Astrocyte of the hippocampus (primary cell): ENCODE data around the gene TLNRD1.

Experiments used
- DNase-seq: peaks from one replicate; pipeline ENCODE4 v3.0.0; 2011; ENCODE audit warnings: low read depth, low spot score

TLNRD1 gene

DNA sequence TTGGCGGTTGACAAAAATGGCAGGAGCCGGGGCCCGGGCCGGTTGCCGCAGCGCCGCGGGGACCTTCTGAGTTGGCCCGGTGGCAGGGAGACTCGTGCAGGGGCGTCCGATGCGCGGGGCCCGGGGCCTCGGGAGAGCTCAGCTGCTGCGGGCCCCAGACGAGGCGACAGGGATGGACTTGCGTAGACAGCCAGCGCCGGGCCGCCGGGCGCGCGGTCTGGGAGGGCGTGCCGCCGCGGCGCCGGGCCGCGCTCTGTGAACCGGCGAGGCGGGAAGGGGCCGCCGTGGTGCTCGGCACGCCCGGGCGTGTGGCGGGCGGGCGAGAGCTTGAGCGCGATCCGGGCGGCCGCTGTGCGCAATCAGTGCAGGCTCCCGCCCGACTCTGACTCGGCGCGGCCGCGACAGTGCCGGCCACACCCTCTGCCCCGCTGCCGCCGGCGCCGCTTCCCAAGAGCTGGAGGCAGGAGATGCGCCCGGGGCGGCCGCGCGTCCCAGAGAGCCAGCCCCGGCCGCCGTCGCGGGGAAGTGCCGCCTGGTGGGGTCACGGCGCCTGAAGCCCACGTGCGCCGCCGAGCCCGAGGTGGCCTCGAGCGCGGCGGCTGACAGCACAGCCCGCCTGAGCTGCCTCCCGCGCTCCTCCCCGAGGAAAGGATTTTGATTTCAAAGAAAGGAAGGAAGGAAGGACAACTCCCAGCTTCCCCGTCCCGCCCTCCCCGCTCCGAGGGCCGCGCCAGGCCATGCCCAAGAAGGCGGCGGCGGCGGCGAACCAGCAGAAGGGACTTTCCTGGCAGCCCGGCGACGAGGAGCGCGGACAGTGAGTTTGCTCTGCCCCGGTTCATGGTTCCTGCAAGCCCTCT is 657 bp downstream of the TLNRD1 start:
- DNase-seq, result peak; percentile 76

DNA sequence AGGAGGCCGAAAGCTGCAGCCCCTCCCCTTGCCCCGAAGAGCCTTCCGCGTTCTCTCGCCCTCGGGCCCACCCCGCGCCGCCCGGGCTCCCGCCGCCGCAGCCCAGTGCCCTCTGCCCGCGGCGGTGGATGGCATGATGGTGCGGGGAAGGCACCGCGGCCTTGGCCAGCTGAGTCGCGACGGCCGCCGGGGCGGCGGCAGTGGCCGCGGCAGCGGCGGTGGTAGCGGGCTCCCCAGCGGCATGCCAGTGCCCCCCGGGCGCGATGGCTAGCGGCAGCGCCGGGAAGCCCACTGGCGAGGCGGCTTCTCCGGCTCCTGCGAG is 1.2 kb downstream of the TLNRD1 start:
- peak; percentile 68 for DNase-seq

DNA sequence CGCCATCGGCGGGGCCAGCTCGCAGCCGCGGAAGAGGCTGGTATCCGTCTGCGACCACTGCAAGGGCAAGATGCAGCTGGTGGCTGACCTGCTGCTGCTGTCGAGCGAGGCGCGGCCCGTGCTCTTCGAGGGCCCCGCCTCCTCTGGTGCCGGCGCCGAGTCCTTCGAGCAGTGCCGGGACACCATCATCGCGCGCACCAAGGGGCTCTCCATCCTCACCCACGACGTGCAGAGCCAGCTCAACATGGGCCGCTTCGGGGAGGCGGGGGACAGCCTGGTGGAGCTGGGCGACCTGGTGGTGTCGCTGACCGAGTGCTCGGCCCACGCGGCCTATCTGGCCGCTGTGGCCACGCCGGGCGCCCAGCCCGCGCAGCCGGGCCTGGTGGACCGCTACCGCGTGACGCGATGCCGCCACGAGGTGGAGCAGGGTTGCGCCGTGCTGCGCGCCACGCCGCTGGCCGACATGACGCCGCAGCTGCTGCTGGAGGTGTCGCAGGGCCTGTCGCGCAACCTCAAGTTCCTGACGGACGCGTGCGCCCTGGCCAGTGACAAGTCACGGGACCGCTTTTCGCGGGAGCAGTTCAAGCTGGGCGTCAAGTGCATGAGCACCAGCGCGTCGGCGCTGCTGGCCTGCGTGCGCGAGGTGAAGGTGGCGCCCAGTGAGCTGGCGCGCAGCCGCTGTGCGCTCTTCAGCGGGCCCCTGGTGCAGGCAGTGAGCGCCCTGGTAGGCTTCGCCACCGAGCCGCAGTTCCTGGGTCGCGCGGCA is 1.8 kb downstream of the TLNRD1 start:
- DNase-seq, result no peak

DNA sequence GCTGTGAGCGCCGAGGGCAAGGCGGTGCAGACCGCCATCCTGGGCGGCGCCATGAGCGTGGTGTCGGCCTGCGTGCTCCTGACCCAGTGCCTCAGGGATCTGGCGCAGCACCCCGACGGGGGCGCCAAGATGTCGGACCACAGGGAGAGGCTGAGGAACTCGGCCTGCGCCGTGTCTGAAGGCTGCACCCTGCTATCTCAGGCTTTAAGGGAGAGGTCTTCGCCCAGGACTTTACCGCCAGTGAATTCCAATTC is 2.3 kb downstream of the TLNRD1 start:
- no peak for DNase-seq

DNA sequence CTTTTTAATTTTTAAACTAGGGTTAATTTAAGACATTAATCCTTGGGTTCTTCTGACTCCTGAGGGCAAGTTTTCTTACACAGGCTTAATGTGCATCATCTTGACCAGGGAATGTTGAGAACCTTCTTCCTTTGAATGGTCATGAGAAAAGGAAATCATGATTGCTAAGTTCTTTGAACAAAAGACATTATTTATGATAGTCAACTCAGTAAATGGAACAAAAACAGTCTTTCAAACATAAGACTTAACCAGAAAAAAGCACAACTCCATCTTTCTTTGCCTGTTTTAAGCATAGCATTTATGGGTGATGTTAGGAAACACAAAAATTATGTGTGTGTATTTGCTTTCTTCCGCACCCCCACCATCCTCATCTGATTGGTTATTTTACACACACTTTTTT is 5.4 kb downstream of the TLNRD1 start:
- no peak for DNase-seq

DNA sequence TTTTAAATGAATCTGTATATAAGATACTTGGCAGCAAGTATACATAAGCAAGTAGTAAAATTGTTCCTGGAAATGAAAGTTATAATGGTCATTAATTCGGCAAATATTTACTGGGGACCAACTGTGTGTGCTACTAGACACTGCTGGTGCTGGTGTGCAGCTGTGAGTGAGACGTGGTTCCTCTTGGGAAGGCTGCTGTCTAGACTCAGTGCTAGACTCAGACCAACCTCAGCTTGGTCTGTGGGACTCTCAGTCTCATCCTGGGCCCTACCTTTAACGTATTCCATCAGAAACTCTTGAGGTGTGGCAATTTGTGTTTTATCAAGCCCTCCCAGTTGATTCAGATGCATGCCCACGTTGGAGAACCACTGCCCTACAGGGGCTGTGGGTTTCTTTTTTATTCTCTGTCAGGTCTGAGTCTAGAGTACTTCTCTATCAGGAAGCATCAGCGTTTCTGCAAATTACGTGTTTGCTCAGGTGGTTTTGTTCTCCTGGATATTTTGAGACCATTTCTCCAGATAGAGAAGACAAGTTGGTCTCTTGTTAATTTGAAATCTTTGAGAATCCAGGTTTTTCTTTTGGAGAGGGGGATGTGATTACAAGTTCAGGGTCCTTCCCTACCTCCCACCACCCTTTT is 6.8 kb downstream of the TLNRD1 start:
- DNase-seq, result no peak

DNA sequence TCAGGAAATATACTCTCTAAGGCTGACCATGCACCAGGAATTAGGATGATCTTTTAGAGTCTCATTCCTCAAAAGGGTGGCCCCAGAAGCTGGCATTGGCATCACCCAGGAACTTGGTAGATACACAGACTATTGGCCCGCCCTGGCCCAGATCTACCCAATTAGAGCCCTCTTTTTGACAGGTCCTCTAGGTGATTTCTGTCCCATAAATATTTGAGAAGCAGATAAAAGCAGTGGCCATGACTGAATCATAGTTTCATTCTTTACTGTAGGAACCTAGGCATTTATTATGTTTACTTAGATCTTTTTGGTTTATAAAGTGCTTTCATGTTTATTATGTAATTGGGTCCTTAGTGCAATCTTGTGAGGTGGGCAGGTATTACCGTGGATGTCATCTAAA is 7.6 kb downstream of the TLNRD1 start:
- DNase-seq, result no peak

DNA sequence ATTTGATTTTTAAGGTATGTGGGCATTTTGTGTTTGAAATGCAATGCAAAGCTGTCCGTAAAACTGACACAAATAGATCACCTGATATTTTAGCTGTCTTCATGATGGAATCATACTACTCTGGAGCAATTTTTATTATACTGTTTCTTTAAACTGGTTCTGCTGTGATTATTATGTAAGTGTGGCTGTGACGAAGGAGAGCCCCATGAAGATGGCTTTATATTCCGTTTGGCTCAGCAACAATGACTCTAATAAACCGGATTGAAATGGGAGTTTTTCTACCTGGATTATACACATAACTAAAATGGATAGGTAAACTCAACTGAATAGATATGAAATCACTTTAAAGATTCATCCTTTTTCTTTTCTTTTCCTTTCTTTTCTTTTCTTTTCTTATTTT is 9.4 kb downstream of the TLNRD1 start:
- no peak for DNase-seq

DNA sequence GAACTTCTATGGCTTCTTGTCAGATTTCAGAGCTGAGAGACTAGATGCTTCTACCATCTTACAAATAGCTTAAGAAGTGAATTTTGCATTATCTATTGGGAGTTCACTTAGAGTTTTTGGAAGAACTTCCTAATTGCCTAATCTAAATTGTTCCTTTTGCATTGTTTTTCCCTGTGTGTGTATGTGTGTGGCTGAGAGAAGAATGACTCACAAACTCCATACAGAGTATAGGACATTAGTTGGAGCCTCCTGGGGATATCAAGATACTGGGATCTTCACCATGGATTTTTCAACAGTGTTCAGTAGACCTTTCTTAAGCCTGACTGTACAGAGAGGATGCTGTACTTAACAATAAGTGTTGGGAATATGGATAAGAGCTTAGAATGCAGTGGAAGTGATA is 10.9 kb downstream of the TLNRD1 start:
- DNase-seq, result no peak

DNA sequence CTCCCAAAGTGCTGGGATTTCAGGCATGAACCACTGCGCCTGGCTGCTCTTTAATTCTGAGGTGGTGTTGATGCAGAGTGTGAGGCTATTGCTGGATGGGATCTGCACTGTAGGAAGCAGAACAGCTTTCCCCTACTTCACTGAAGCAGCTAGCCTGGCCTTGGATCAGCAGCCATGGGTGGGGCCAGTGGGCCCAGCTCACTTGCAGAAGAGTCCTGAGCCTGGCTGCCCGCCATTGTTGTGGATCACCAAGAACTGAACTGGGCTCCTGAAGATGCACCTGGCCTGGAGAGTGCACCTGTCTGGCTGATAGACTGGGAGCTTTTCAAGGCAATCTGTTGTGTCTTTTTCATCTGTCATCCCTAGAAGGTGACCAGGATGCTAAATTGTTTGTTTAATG is 11.9 kb downstream of the TLNRD1 start:
- no peak for DNase-seq

DNA sequence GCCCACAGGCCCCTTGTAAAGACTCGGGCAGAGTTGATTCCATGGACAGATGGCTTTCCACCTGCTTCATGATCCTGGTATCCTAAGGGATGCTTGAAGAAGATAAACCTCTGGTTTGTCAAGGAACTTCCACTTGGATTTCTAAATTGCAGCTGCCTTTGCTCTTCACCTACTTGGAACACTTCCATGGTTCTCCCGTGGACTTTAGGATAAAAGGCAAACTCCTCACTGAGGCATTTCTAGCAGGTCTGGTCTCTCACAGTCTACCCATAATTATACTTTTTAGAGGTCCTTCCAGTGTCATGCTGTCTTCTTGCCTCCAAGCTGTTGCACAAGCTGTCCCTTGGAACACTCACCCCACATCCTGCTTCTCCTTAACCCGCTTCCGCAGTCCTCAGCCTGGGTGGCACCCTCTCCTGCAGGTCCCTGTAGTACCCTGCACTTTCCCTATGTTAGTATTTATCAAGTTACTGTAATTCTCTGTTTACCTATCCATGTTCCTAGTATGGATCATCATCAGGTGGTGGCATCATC is 12.7 kb downstream of the TLNRD1 start:
- DNase-seq, result no peak

DNA sequence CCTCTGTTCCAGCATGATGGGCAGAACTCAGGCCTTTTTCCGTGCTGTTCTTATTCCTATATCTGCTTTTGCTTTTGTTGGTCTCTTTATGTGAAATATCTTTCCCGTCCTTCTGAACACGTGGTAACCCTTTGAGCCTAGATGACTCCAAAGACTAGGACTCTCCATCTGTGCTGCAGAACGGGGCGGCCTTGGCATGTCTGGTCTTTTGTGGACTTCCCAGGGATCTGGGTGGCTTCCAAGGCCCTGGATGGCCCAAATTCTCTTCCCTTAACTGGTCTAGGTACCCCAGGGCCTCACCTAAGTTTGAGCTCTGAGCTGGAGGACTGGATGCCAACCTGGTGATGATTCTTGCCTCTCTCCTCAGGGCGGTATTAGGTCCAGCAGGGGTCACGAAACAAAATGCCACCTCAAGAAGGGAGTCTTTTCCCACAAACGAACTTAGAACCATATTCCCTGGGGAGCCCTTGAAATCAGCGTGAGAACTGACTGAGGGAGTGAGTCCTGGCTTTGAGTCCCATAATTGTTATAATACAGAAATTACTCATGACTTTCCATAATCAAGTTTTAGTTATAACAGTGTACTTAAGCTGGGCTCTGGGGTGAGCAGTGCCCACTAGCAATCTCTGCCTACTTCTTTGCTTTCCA is 13.8 kb downstream of the TLNRD1 start:
- no peak for DNase-seq

DNA sequence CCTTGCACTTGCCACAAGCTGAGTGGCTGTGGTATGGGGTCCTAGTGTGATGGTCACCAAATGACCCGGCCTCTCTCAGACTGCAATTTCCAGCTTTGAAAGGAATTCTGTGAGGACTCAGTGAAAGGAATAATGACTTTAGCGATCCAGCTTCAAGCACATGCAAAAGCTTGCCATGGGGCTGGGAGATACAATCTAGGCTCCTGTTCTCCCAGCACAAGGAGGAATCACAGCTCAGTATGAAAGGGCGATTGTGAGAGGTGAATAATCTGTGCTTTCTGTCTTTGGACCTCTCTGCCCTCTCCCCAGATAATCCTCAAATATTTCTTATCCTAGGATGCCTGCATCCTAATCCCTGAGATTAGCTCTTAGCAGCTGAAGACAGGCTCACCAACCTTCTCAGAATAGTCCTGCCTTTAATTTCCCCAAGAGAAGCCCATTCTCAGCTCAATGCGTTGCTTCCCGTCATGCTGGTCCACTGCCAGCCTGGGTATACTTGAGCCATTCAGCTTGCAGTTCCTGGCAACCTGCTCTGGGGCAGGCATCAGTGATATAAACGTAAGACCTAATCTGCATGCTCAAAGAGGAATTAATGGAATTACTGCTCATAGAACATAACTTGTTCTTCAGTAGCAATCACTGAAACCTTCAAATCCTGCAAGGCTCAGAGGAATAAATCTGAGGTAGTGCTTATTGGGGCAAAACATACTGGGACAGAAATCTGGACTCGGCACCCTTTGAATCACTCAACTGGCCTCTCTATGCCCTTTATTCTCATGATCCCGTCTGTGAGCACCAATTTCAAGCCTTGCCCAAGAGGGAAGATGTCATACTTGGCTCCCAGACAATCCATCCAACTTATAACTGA is 15.1 kb downstream of the TLNRD1 start:
- DNase-seq, result peak; percentile 20

DNA sequence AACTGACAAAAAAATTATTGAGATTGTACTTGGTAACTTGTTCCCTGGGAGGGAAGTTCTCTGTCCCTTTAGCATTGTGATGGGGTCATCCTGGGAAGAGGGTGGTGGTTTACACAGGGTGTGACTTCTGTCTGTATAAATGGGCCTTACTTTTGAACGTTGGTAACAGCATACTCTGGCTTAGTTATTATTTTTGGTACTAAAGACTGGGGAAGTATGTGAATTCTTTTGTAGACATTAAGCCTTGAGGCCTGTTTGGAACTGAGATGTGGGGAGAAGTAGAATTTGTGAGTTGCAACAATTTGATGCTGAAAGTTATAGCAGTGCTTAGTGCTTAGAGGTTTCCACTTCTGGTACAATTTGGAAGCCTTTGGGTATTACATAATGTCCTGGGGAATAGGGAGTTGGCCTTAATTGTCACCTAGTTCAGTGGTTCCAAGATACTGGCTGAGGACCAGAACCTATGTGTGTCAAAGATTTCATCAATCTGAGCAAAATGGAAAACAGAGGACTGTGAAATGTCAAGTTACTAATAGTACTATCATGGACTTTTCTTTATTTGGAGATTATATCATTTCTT is 15.9 kb downstream of the TLNRD1 start:
- no peak for DNase-seq

DNA sequence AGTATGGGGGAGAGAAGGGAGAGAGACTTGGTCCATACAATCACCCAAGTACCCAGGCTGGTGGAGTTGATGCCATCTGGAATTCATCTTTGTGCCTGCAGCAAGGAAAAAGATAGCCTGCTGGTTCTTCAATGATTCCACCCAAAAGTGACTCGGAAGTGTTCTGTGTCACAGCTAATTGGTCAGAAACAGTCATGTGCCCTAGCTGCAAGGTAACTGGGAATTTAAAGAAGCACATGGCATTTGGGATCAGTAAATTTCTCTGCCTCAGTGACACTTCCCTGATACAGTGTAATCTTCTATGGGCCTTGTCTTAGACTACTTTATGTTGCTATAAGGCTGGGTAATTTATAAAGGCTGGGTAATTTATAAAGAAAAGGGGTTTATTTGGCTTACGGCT is 17.5 kb downstream of the TLNRD1 start:
- no peak for DNase-seq

DNA sequence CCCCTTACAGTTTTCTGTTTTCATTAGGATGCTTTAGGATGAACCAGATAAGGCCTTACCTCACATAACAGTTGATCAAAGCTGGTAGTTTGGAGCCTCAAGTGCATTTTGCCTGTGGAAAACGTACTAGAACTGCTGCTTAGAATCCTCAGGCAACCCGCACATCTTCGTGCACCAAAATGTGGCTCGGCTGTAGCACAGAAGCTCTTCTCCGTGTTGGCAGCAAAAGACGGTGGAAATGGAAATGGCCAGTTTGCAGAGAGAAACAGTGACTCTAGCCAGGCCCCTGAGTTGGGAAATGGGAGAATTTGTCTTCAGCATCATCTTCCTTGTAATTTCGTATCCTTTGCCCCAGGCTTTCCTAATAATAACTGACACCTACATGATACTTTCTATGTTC is 20.6 kb downstream of the TLNRD1 start:
- DNase-seq, result no peak

DNA sequence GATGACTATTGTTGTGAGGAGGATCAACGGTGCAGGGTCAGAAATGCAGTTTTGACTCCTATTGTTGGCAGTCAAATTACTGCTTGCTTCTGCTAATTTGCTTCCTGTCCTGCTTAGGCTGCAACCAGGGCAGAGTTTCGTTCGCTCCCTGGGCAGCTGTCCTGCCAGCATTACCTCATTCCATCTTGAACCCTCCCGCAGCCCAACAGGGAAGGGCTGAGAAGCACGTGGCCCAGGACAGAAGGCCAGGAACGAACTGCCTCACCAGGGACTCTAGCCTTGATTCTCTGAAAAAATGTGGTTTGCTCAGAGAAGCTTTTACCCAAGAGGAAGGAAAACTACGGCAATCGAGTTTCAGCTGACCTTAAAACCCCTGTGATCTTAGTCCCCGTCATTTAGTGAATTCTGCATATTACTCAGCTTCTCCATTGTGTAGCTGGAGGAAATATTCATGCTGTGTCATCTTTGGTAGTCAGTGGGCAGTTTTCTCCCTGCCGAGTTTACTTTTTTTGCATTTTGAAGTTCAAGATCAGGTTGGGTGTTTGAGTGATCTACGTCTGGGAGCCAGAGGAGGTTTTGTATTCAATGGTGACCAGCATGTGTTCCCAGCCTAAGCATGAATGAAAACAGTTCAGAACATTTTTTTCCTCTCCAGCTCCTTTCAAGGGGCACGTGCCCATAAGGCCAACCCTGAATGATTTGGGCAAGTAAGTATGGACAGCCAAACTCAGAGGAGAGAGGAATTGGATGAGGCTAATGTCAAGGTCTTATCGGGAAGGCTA is 23.0 kb downstream of the TLNRD1 start:
- peak; percentile 44 for DNase-seq

DNA sequence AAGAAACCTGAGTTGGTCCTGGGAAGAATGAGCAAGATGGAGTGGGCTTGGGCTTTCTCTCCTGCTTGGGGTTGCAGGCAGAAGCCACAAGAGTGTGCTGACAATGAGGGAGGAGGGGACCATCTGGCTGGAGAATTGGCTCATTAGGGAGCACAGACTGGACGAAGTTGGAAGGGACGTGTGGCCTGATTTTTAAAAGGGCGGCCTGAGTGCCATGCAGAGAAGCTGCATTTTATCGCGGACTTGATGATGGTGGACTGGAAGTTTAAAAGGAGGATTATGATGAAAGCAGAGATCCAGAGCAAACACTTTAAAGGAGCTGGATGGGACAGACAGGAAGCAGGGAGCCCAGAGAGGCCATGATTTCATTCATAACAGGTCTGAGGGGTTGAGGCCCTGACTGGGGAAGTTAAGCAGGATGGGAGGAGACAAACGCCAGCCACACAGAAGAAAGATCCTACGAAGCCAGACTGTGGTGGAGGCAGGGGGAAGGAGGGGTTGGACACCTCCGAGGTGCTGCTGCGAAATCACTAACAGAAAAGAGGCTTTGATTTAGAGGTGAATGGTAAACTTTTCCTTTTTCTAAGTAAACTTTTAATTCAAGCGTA is 23.6 kb downstream of the TLNRD1 start:
- no peak for DNase-seq

DNA sequence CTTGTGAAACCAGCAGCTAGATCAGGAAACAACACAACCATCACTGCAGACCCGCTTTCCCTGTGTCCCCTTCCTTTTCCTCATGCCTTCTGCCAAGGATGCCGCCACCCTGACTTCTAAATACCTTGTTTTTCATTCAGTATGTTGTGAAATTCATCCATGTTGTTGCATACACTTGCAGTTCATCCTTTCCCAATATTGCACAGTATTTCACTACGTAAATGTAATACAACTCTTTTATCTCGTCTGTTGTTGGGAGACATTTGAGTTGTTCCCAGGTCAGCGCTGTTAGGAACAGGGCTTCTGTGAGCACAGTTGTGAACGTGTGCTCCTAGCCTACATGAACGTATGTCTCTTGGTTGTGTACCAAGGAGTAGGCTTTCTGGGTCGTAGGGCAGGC is 24.2 kb downstream of the TLNRD1 start:
- no peak for DNase-seq
